Skin epidermis (tissue), 12 donors: Measurements from ENCODE around the gene HAPLN2.
A peak's percentile ranks its signal among the peaks of the same experiment; 100 is the strongest.

Source experiments
- H3K27ac ChIP-seq, 21 experiments: fragments of 200-600 bp; sonication (generic) in 11 of 21; one replicate each; pipeline ENCODE4 v1.5.0; 2020; ENCODE audit warnings: mild to moderate bottlenecking in 3 of 21, inconsistent platforms in 2 of 21, moderate library complexity in 2 of 21
- H3K4me3 ChIP-seq, 7 experiments: fragments of 200-600 bp; sonication (generic) in 2 of 7; one replicate each; pipeline ENCODE4 v1.5.0; 2020; ENCODE audit warnings: inconsistent platforms in 2 of 7, mild to moderate bottlenecking in 2 of 7, moderate library complexity in 1 of 7

HAPLN2 gene

DNA sequence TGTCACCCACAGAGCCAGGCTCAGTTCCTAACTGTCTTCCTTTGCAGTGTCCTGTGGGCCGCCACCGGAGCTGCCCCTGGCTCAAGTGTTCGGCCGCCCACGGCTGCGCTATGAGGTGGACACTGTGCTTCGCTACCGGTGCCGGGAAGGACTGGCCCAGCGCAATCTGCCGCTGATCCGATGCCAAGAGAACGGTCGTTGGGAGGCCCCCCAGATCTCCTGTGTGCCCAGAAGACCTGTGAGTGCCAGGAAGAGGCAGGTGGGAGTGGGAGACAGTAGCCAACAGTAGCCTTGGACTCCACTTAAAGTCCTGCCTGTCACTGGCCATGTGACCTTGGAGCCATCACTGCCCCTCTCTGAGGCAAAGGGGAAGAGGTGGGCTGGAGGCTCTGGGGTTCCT is 39.3 kb downstream of the HAPLN2 start:
- Histone ChIP-seq H3K4me3 (no peak overlapping the region), H3K27ac (no peak overlapping the region)

DNA sequence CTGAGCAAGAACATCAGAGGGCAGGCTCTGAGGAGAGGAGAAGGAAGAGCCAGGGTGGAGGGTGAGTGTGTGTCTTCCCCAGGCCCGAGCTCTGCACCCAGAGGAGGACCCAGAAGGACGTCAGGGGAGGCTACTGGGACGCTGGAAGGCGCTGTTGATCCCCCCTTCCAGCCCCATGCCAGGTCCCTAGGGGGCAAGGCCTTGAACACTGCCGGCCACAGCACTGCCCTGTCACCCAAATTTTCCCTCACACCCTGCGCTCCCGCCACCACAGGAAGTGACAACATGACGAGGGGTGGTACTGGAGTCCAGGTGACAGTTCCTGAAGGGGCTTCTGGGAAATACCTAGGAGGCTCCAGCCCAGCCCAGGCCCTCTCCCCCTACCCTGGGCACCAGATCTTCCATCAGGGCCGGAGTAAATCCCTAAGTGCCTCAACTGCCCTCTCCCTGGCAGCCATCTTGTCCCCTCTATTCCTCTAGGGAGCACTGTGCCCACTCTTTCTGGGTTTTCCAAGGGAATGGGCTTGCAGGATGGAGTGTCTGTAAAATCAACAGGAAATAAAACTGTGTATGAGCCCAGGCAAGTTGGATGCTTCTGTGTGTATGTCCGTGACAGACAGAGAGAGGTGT is 39.8 kb downstream of the HAPLN2 start:
- H3K4me3 ChIP-seq, result no peak overlapping the region

DNA sequence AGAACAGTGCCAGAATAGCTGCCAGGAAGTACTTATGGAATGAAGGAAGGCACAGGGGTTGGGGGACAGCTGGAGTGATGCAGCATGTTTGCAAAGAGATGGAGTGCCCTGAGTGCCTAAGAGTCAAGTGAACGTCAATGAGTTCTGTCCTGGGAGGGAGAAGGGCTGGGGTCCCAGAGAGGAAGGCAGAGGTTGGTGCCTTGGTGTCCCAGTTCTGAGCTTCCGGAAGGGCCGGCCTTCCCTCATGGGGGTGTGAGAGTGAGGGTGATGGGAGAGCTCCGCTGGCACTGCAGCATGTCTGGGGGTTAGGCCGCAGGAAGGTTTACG is 40.4 kb downstream of the HAPLN2 start:
- Histone ChIP-seq H3K4me3 (no peak overlapping the region), H3K27ac (peak overlapping the region in 5 of 21 experiments; percentile 6 to 29 (median 9))

More for the DNA sequence above, 39.8 kb downstream of the HAPLN2 start:
- peak overlapping the region in 1 of 21 experiments; percentile 7 for H3K27ac ChIP-seq

DNA sequence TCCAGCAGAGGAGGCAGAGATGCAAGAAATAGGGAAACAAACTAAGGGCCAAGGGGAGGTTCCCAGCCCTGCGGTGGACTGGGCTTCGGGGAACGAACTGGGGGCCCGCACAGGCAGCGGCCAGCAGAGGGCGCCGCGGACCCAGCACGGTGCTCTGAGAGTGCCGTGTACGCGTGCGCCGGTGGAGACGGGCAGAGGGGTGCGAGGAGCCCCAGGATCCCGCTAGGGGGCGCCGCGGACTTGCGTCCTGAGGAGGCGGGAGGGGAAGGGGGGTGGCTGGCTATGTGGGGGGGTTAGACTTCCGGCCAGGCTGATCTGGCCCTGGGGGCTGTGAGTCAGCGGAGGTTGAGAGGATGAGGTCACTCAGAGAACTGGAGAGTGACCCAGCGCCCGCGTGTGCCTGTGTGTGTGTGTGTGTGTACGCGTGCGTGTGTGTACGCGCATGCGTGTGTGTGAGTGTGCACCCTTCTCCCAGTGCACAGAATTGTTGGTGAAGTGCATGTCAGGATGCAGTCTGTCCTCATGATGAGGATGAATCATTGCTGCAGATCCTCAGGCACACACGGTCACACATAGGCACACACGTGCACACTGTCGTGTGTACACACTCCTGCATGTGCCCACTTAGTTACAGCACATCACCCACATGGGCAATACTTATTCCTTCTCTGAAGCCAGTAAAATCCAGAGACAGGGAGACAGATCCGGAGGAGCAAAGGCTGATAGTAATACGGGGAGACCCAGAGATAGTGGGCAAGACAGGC is 41.0 kb downstream of the HAPLN2 start:
- H3K27ac ChIP-seq, result peak overlapping the region in 20 of 21 experiments; percentile 1 to 80 (median 58)
- H3K4me3 ChIP-seq, result no peak overlapping the region

DNA sequence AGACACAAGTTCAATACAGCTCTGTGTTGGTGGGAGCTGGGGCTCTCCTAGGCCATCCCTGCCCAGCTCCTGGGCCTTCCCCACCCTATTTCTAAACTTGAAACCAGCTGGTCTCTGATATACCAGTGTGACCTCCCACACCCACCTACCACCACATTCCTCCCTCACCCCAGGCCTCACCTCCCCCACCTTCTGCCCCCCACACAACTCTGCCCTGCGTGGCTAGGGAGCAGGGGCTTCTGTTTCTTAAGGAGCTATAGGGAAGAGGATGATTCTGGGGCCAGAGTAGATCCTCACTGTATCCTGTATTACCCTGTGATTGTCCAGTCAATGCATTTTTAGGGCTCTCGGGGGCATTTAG is 41.5 kb downstream of the HAPLN2 start:
- Histone ChIP-seq H3K27ac (peak overlapping the region in 19 of 21 experiments; percentile 1 to 80 (median 62)), H3K4me3 (no peak overlapping the region)

DNA sequence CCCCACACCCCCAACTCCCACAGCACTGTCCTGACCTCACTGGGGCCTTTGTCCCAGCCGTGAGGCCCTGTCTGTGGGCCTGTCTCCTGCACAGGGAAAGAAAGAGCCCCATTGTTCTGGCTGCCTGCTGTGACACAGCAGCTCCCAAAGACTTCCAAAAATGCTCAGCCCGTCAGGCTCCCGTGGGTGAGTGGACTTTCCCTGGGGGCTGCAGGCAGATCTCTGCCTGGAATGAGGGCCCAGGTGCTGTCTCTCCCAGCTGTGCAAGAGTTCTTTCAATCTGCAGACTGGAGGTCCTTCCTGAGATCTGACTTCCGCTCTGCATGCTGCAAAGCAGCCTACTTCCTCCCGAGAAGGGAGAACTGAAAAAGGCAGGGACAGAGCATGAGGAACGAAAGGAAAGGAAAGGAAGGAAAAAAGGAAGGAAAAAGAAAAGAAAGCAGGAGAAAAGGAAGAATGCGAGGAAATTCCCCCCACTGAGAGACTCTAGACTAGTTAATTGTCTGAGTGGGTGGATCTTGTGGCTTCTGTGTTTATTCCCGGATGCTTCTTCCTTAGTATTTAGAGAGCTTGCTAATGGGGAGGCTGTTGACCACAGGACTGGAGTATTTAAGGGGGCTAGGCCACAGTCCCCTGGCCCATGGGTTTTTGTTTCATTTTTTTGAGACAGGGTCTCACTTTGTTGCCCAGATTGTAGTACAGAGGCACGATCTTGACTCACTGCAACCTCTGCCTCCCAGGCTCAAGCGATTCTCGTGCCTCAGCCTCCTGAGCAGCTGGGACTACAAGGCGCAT is 43.0 kb downstream of the HAPLN2 start:
- no peak overlapping the region for H3K4me3 ChIP-seq
- peak overlapping the region in 20 of 21 experiments; percentile 24 to 80 (median 66) for H3K27ac ChIP-seq

DNA sequence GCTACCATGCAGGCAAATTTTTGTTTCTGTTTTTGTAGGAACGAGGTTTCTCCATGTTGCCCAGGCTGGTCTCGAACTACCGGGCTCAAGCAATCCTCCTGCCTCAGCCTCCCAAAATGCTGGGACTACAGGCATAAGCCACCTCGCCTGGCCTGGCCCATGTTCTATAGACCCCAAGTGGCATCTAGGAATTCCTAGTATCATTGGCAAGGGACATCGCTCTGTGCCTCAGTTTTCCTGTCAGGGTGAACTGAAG is 43.5 kb downstream of the HAPLN2 start:
- peak overlapping the region in 13 of 21 experiments; percentile 22 to 80 (median 67) for H3K27ac ChIP-seq
- no peak overlapping the region for H3K4me3 ChIP-seq

DNA sequence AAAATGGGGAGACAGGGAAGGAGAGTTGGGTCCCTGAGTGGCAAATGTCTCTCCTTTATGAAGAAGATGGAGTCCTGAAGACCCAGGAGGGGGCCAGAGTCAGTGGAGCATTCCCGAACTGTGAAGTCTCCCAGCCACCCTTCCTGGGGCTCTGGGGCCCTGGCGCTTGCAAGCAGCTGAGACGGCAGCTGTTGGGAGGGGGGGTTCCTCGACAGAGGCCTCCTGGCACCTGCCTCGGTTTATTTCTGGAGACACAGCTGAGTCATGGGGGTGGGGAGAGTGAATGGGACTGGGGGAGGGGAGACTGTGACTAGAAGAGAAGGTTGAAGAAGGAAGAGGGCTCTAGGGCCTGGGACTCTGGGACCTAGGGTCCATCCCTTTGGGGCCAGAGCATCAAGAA is 44.0 kb downstream of the HAPLN2 start:
- Histone ChIP-seq H3K4me3 (no peak overlapping the region), H3K27ac (peak overlapping the region in 6 of 21 experiments; percentile 5 to 80 (median 68))

DNA sequence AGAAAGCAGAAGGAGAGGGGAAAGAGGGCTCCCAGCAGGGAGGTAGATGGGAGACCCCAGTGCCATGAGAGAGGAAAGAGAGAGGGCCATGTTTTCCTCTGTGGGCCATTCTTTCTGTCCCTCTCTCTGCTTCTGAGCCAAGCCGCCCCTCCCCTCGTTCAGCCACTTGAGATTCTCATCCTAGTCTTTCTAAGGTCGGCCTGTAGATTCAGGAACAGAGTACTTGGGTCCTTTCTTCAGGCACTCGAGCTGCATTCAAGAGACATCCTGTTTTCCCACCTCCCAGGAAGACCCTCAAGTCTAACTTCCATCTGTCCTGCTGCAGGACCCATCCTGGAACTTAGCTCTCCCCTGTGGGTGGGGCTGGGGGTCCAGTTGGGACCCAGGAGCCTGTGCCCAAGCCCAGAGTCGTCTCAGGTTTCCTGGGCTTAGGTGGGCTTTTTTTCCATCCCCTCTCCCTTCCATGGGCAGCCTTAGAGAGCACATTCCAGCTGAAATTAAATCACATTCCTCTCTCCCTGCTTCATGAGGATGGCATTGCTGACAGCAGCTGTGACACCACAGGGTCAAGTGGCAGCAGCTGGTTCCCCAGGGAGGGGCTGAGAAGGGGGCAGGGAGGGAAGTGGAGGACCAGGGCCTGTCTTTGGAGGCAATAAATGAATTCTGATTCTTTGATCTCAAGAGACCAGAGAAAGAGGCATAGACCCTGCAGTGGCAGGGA is 45.0 kb downstream of the HAPLN2 start:
- no peak overlapping the region for H3K4me3 ChIP-seq
- H3K27ac ChIP-seq, result peak overlapping the region in 8 of 21 experiments; percentile 5 to 66 (median 30)

DNA sequence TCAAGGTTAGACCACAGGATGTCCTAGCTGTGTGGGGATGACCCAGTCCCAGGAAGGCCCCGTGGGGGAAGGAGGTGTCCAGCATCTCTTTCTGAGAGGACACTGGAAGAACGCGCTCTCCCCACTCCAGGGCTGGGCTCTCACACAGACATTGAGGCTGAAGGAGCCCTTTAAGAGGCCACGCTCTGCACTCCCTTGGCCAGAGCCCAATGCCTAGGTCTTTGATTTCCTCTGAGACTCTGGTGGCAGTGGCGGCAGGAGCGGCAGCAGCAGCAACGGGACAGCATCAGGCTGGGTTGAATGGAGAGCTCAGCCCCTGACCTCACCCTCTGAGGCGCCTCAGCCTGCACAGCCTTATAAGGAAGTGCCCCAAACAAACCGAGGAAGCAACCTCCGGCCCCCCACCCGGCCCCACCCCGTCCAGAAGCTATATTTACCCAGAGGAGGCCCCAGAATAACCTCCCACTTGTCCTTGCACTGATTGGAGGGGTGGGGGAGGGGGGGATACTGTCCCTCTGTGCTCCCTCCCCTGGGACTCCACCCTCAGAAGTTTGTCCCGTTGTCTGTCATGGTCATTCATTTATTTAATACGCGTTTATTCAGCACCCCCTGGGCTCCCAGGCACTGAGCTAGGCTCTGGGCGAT is 45.7 kb downstream of the HAPLN2 start:
- H3K4me3 ChIP-seq, result no peak overlapping the region
- H3K27ac ChIP-seq, result peak overlapping the region in 8 of 21 experiments; percentile 5 to 66 (median 26)

DNA sequence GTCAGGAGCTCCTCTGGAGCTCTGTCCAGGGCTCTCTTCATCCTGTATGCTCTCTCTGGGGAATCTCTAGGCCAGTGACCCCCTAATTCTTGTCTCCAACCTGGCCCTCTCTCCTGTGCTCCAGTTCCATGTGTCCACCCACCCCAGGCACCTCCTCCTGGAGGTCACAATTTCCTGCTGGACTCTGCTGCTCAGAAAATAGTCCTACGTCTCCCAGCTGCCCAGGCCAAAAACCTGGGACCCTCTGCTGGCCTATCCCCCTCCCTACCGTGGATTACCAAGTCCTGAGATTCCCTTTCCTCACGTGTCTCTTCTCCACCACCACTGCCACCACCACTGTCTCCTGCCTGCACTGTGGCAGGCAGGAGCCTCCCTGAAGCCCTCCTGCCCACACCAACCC is 46.3 kb downstream of the HAPLN2 start:
- H3K4me3 ChIP-seq, result no peak overlapping the region

DNA sequence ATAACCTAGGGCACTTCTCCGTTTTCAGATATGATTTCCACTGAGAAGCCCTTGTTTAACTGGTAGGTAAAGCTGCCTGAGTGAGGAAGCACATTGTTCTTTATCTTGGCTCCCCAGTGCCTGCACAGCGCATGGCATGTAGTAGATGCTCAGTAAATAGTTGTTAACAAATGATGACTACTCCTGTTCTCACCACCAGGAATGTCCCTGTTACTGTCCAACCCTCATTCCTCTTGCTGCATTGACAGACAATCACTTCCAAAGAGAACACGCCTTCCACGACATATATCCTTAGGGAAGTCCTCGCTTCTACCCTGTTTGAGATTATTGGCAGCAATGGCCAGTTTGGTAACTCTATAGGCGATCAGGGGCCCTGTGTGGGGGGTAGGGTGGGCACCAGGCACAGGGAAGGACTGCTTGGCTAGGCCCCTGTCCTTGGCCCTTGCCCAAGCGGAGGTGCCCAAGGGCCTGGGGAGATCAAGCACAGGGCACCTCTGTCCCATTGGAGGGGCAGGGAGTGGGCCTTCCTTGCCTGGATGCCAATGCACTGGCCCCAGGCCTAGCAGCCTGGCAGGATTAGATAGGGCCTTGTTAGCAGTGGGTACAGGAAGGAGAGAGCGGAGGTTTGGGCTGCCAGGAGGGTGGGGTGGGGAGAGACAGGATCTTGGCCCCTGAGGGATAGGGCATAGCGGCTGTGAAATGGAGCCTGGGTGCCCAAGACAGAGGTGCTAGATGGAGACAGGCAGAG is 47.8 kb downstream of the HAPLN2 start:
- Histone ChIP-seq H3K4me3 (no peak overlapping the region), H3K27ac (peak overlapping the region in 12 of 21 experiments; percentile 16 to 70 (median 49))

More for the DNA sequence above, 46.3 kb downstream of the HAPLN2 start:
- peak overlapping the region in 3 of 21 experiments; percentile 5 to 24 (median 23) for H3K27ac ChIP-seq

DNA sequence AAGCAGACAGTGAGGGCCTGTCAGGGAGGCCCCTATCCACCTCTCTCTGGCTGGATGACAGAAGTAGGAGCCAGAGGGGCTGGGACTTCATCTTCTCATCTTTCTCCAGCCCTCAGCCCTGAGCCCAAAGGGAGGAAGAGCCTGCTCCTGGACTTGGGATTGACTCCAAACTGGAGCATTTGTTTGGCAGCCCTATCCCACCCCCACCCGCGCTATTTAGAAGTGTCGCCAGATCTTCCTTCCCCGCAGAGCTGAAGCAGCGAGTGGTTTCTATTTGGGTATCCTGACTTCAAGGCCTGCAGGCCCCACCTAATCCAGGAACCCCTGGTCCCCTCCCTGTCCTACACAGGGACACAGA is 48.4 kb downstream of the HAPLN2 start:
- Histone ChIP-seq H3K27ac (peak overlapping the region in 14 of 21 experiments; percentile 16 to 71 (median 49)), H3K4me3 (no peak overlapping the region)

DNA sequence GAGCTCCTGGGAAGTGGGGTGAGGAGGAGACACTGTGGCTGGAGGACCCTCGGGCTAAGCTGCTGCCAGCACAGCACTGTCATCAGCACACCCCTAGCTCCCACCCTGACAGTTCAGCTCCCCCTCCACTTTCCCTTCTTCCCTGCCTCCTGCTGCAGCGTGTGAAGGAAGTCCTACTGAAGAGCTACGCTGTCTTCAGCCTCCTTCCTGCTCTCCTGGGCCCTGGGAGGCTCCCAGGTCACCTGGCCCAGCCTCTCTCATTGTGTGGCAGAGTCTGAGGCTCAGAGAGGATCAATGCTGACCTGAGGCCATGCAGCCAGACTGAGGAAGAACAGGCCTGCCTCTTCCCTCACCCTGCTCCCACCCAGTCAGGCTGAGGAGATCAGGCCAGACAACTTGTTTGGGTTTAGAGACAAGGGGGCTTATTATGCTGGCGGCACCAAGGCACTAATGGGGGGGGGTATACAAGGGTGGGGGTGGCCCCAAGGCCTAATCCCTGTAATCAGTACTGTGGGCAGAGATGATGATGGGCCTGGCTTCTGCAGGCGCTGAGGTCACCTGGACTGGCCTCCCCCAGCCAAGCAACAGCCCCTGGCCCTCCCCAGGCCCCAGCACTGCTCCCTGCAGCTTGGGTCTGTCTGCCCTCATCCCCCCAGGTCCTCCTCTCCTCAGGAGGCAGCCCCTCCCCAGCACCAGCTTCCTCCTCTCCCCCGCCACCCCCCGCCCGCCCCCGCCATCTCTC is 48.9 kb downstream of the HAPLN2 start:
- Histone ChIP-seq H3K27ac (peak overlapping the region in 14 of 21 experiments; percentile 16 to 71 (median 48)), H3K4me3 (no peak overlapping the region)

DNA sequence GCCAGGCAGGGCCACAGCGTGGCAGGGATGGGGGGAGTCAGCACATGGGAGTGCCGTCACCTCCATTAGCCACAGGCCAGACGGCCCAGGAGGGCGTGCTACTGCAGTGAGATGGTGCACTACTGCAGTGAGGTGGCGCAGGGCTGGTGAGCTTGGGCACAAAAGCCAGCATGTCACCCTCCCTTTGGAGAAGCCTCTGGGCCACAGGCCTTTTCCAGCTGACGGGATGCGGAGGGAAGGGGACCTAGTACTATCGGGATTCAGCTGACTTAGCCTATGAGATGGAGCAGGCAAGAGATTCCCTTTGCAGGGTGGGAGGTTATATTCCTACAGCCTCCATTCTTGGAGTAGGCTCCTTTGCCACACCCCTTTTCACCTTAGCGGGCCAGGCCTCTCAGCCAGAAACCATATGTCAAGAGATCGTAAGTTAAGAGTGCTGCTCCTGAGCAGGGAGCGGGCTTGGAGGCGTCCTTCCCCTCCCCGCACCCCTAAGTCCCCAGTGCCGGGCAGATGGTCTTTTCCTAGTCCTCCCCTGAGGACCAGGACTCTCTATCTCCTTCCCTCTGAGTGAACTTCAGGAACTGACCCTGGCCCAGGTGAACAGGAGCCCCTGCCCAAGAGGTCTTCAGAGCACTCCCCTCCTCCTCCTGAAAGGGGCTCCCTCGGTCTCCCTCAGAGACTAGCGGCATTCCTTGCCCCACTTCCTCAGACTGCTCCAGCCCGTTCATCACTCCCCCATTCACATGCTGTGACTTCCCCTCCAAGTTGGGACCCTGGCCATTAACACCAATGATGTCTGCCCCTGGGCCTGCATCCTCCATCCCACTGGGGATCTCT is 49.8 kb downstream of the HAPLN2 start:
- peak overlapping the region in 3 of 21 experiments; percentile 3 to 71 (median 46) for H3K27ac ChIP-seq

DNA sequence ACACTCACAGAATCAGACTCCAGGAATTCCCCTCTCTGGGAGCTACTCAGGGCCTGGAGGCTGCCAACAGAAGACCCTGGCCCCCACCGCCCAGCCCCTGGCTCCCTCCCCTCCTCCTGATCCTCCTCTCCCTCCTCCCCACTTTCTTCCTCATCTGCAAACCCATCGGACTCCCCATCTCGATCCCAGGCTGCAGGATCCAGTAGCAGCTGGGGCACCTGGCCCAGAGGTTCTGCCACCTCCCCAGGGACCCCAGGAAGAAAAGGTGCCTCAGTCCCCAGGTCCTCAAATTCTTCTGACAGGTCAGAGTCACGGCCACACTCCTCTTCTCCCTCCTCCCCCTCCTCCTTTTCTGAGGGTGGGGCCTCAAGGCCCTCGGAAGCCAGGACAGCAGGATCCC is 50.6 kb downstream of the HAPLN2 start:
- peak overlapping the region in 1 of 21 experiments; percentile 43 for H3K27ac ChIP-seq
- no peak overlapping the region for H3K4me3 ChIP-seq

More for the DNA sequence above, 49.8 kb downstream of the HAPLN2 start:
- H3K4me3 ChIP-seq, result no peak overlapping the region

DNA sequence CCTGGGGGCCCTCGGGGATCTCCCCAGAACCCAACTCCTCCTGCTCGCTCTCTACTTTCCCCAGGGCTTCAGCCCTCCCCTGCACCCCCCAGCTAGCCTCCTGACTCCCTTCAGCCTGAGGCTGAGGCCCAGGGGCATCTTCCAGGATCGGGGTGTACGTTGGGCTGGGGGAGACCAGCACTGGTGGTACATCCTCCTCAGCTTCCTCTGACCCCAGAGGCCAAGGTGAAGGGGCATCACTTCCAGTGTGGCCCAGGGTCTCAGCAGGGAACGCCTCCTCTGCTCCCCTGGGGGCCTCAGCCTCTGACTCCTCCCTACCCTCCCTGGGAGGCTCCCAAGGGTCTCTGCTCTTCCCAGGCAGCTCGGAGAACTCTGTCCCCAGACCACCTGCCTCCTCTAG is 51.1 kb downstream of the HAPLN2 start:
- H3K4me3 ChIP-seq, result no peak overlapping the region
- H3K27ac ChIP-seq, result peak overlapping the region in 2 of 21 experiments; percentile 3 to 43
